Activated naive CD4-positive, alpha-beta T cell treated with anti-CD3 and anti-CD28 coated beads, Interleukin-2, amount 50 U/mL, for 24 hours (primary cell): ENCODE data around the gene ZSCAN10.
"Not testable (repeated sequence)": the region's sequence is repeated elsewhere in the genome, so short reads cannot be mapped to it uniquely, and the experiment has no call there.

Experiments
- H3K27ac Mint-ChIP-seq: one replicate; pipeline ENCODE4 v1.8.0; 2021; ENCODE audit warnings: mild to moderate bottlenecking, mixed read lengths
- H3K27me3 Mint-ChIP-seq: one replicate; pipeline ENCODE4 v1.8.0; 2021; ENCODE audit warnings: mixed read lengths
- H3K36me3 Mint-ChIP-seq: one replicate; pipeline ENCODE4 v1.8.0; 2021; ENCODE audit warnings: mixed read lengths
- H3K4me1 Mint-ChIP-seq: one replicate; pipeline ENCODE4 v1.8.0; 2021; ENCODE audit warnings: mixed read lengths
- H3K4me3 Mint-ChIP-seq: one replicate; pipeline ENCODE4 v1.8.0; 2021; ENCODE audit warnings: mild to moderate bottlenecking, mixed read lengths
- H3K9me3 Mint-ChIP-seq: one replicate; pipeline ENCODE4 v1.8.0; 2021; ENCODE audit warnings: mixed read lengths

Gene ZSCAN10

DNA sequence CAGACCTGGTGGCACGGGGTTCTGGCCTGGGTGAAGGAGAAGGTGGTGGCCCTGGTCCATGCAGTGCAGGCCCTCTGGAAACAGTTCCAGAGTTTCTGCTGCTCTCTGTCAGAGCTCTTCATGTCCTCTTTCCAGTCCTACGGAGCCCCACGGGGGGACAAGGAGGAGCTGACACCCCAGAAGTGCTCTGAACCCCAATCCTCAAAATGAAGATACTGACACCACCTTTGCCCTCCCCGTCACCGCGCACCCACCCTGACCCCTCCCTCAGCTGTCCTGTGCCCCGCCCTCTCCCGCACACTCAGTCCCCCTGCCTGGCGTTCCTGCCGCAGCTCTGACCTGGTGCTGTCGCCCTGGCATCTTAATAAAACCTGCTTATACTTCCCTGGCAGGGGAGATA, 29.9 kb downstream of the ZSCAN10 start:
- not testable (repeated sequence) for H3K9me3 Mint-ChIP-seq, H3K27me3 Mint-ChIP-seq
- H3K4me3 Mint-ChIP-seq = peak overlapping the region; percentile 26
- peak overlapping the region; percentile 80 for H3K27ac Mint-ChIP-seq
- peaks cover 70% of the 10 kb centered on the region for H3K4me1 Mint-ChIP-seq
- H3K36me3 Mint-ChIP-seq = peaks cover 15% of the 10 kb centered on the region

DNA sequence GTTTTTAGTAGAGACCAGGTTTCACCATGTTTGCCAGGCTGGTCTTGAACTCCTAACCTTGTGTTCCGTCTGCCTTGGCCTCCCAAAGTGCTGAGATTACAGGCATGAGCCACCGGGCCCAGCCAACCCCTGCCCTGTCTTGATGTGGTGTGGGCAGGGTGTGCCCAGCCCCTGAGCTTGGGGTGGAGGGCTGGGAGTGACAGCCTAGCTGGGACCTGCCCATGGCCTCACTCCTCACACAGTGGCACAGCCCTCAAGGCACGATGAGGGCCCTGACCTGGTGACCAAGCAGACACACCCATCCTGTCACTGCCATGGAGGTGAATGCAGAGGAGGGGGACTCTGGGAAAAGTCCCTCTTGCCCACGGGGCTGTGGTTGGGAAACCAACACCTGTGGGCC, 30.6 kb downstream of the ZSCAN10 start:
- Mint-ChIP-seq H3K4me1 (peaks cover 70% of the 10 kb centered on the region), H3K27ac (peak overlapping the region; percentile 95), H3K9me3 (no peaks in the 10 kb centered on the region), H3K27me3 (no peaks in the 10 kb centered on the region), H3K36me3 (peaks cover 15% of the 10 kb centered on the region), H3K4me3 (peak overlapping the region; percentile 100)

DNA sequence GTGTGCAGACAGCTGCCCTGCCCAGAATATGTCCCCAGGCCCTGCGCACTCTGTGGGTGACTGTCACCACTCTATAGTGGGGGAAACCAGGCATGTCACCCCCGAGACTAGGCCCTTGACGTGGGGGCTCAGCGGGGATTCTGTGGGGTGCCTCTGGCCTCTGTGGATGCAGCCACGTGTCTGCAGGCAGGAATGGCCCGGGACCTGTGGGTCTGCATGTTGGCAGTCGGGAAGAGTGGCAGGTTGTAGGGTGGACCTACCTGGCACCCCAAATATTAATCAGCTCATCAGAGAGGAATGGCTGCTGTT, 32.7 kb downstream of the ZSCAN10 start:
- peak overlapping the region; percentile 100 for H3K4me3 Mint-ChIP-seq
- no peaks in the 10 kb centered on the region for H3K9me3 Mint-ChIP-seq
- peaks cover 15% of the 10 kb centered on the region for H3K36me3 Mint-ChIP-seq

GRCh38 chr16:3065742-3066439, 33.2 kb downstream of the ZSCAN10 start:
- peak overlapping the region; percentile 100 for H3K4me3 Mint-ChIP-seq
- no peaks in the 10 kb centered on the region for H3K9me3 Mint-ChIP-seq
- H3K27me3 Mint-ChIP-seq = no peaks in the 10 kb centered on the region
- peaks cover 59% of the 10 kb centered on the region for H3K4me1 Mint-ChIP-seq
- peaks cover 15% of the 10 kb centered on the region for H3K36me3 Mint-ChIP-seq
- H3K27ac Mint-ChIP-seq = peak overlapping the region; percentile 99

More for the DNA sequence above, 32.7 kb downstream of the ZSCAN10 start:
- Mint-ChIP-seq H3K4me1 (peaks cover 64% of the 10 kb centered on the region), H3K27me3 (no peaks in the 10 kb centered on the region), H3K27ac (peak overlapping the region; percentile 99)

DNA sequence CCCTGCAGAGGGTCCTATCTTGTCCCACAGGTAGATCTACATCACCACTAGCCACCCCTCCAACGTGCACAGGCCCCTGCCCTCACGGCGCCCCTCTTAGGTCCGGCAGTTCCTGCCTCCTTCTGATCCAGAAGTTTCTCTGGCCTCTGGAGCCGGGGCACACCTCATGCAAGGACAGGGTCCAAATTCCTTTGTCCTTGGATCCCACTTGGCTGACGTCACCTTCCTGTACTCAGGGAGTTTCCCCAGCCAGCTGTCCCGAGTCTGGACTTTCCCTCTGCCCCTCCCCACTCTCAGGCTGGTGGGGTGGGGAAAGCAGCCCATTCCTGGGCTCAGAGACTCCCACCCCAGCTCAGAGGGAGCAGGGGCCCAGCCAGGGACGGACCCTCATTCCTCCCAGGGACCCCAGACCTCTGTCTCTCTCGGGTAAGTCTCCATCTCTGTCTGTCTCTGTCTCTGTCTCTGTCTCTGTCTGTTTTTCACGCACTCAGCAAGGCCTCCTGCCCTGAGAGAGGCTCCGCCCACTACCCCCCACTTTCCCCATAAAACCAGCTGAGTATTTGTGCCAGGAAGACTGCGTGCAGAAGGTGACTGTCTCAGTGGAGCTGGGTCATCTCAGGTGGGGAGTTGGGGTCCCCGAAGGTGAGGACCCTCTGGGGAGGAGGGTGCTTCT, 33.9 kb downstream of the ZSCAN10 start, which contains the start of gene IL32:
TSS of gene IL32 (plus strand) at position 572 of the 673 bp plus-strand sequence. CDS start 172 bp downstream, outside the sequence.
- Mint-ChIP-seq H3K4me1 (peaks cover 60% of the 10 kb centered on the region), H3K9me3 (no peaks in the 10 kb centered on the region), H3K36me3 (peaks cover 14% of the 10 kb centered on the region), H3K27ac (peak within 1 kb of the TSS; percentile 99), H3K4me3 (peak within 1 kb of the TSS; percentile 100), H3K27me3 (no peaks in the 10 kb centered on the region)

- peak overlapping the region; percentile 39 for H3K4me3 Mint-ChIP-seq
- no peaks in the 10 kb centered on the region for H3K27me3 Mint-ChIP-seq
- H3K4me1 Mint-ChIP-seq = peaks cover 55% of the 10 kb centered on the region
- peak overlapping the region; percentile 89 for H3K27ac Mint-ChIP-seq
- H3K36me3 Mint-ChIP-seq = peaks cover 8% of the 10 kb centered on the region
- H3K9me3 Mint-ChIP-seq = no peaks in the 10 kb centered on the region
Observed at GRCh38 chr16:3063625-3064386, 35.3 kb downstream of the ZSCAN10 start.

DNA sequence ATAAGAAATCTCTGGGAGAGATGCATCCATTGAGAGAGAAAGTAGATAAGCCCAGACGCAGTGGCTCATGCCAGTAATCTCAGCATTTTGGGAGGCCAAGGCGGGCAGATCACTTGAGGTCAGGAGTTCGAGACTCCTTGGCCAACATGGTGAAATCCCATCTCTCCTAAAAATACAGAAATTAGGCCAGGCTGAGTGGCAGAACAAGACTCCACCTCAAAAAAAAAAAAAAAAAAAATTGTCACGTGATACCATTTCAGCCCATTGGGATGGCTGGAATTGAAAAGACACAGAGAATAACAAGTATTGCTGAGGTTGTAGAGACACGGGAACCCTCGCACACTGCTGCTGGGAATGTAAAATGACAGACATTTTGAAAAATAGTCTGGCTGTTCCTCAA, 36.5 kb downstream of the ZSCAN10 start:
- no peaks in the 10 kb centered on the region for H3K9me3 Mint-ChIP-seq
- H3K27me3 Mint-ChIP-seq = no peaks in the 10 kb centered on the region
- H3K36me3 Mint-ChIP-seq = peaks cover 8% of the 10 kb centered on the region
- no peak overlapping the region for H3K27ac Mint-ChIP-seq
- H3K4me1 Mint-ChIP-seq = peaks cover 44% of the 10 kb centered on the region
- H3K4me3 Mint-ChIP-seq = no peak overlapping the region

DNA sequence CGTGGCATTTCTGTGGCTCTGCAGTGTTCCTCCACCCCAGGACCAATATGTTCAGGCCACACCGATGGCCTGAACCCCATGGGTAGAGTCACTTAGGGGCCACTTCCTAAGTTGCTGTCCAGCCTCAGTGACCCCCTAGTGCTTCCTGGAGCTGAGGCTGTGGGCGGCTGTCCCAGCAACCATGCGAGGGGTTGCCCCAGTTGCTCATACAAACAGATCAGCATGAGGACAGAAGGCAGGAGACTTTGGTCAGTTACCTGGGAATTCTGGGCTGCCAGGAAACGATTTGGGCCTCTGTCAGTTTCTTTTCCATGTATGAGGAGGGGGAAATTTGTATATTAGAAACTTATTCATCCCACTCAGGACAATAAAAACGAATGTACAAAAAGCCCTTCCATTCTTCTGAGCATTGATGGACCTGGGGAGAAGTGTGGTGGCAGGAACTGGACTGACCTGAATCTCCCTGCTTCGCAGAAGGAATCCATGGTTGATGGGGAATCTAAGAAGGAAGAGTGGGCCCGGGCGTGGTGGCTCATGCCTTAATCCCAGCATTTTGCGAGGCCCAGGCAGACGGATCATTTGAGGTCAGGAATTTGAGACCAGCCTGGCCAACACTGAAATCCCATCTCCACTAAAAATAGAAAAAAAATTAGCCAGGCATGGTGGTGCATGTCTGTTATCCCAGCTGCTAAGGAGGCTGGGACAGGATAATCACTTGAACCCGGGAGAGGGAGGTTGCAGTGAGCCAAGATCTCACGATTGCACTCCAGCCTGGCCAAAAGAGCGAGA, 38.6 kb downstream of the ZSCAN10 start:
- Mint-ChIP-seq H3K9me3 (no peaks in the 10 kb centered on the region), H3K4me1 (peaks cover 49% of the 10 kb centered on the region), H3K27ac (peak overlapping the region; percentile 80), H3K27me3 (no peaks in the 10 kb centered on the region), H3K36me3 (peaks cover 2% of the 10 kb centered on the region), H3K4me3 (peak overlapping the region; percentile 86)

- Mint-ChIP-seq H3K4me1 (peaks cover 49% of the 10 kb centered on the region), H3K27ac (peak overlapping the region; percentile 80), H3K9me3 (no peaks in the 10 kb centered on the region)
Observed at GRCh38 chr16:3059723-3060242, 39.3 kb downstream of the ZSCAN10 start.

DNA sequence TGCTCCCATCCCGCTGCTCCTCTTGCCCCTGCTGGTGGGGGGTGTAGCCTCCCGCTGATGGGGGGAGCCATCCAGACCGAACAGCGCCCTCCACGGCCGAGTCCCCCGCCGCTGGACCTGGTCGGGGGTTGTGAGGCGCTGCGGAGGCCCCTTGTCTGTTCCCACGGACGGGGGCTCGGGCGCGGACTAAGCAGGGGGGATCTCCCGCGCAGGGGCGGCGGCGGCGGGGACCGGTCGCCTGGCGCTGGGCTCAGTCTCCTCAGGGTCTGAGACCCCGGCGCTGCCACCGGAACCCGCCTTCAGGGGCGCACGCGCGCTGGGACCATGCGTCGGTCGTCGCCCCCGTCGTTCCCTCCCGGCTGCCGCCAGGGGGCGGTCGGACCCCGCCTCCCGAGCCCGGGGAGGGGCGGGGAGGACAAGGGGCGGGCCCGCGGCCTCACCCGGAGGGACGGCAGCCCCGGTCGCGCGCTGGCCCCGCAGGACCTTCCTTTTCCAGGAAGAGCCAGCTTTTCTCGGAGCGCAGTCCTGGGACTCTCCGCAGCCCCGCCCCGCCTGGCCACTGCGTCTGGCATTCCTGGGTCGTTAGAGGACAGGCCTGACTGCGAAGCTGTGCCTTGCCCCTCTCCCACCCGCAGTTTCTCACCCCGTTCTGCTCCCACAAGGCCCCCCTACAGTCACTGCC, 39.9 kb downstream of the ZSCAN10 start:
- peak overlapping the region; percentile 35 for H3K27ac Mint-ChIP-seq
- no peaks in the 10 kb centered on the region for H3K36me3 Mint-ChIP-seq
- no peaks in the 10 kb centered on the region for H3K27me3 Mint-ChIP-seq
- H3K4me1 Mint-ChIP-seq = peaks cover 49% of the 10 kb centered on the region
- H3K4me3 Mint-ChIP-seq = peak overlapping the region; percentile 86
- no peaks in the 10 kb centered on the region for H3K9me3 Mint-ChIP-seq

More at GRCh38 chr16:3059723-3060242, 39.3 kb downstream of the ZSCAN10 start:
- Mint-ChIP-seq H3K4me3 (peak overlapping the region; percentile 86), H3K27me3 (no peaks in the 10 kb centered on the region), H3K36me3 (no peaks in the 10 kb centered on the region)

DNA sequence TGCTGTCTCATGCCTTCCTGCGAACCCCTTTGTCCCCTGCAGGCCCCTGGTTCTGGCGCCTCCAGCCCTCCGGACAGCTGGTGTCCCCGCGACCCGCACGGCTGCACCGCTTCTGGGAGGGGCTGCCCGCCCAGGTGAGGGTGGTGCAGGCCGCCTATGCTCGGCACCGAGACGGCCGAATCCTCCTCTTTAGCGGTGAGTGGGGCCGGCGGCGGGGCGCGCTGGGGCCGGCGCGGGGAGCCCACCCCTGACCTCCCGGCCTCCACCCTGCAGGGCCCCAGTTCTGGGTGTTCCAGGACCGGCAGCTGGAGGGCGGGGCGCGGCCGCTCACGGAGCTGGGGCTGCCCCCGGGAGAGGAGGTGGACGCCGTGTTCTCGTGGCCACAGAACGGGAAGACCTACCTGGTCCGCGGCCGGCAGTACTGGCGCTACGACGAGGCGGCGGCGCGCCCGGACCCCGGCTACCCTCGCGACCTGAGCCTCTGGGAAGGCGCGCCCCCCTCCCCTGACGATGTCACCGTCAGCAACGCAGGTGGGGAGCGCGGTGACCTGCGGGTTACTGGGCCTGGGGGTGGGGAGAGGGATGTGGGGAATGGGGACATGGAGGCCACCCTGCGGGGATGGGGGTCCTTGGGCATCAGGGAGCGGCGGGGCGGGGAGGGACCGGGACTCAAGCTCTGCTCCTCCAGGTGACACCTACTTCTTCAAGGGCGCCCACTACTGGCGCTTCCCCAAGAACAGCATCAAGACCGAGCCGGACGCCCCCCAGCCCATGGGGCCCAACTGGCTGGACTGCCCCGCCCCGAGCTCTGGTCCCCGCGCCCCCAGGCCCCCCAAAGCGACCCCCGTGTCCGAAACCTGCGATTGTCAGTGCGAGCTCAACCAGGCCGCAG, 40.7 kb downstream of the ZSCAN10 start:
- peak overlapping the region; percentile 83 for H3K4me3 Mint-ChIP-seq
- H3K36me3 Mint-ChIP-seq = no peaks in the 10 kb centered on the region
- peaks cover 49% of the 10 kb centered on the region for H3K4me1 Mint-ChIP-seq
- H3K27me3 Mint-ChIP-seq = no peaks in the 10 kb centered on the region
- H3K27ac Mint-ChIP-seq = no peak overlapping the region
- no peaks in the 10 kb centered on the region for H3K9me3 Mint-ChIP-seq

- H3K36me3 Mint-ChIP-seq = no peaks in the 10 kb centered on the region
Observed at GRCh38 chr16:3057181-3058138, 41.6 kb downstream of the ZSCAN10 start.

More at GRCh38 chr16:3057181-3058138, 41.6 kb downstream of the ZSCAN10 start:
- H3K27ac Mint-ChIP-seq = no peak overlapping the region
- no peaks in the 10 kb centered on the region for H3K27me3 Mint-ChIP-seq
- peaks cover 44% of the 10 kb centered on the region for H3K4me1 Mint-ChIP-seq
- no peaks in the 10 kb centered on the region for H3K9me3 Mint-ChIP-seq
- peak overlapping the region; percentile 33 for H3K4me3 Mint-ChIP-seq
